OCI-LY1 (cell line): ENCODE results near the gene RASSF8.

Experiments used
- H2AFZ ChIP-seq: fragments of 200-600 bp; sonication (generic), shearing (Covaris generic); 2 replicates; pipeline ENCODE4 v1.6.0; 2014; ENCODE audit warnings: antibody characterized with exemption, mild to moderate bottlenecking, low read length
- H3F3A ChIP-seq: fragments of 200-600 bp; sonication (generic), shearing (Covaris generic); 2 replicates; pipeline ENCODE4 v1.6.0; 2014; ENCODE audit warnings: mild to moderate bottlenecking, antibody characterized with exemption, low read length, moderate library complexity; ENCODE audit not compliant: insufficient read depth
- H3K27ac ChIP-seq: fragments of 200-600 bp; sonication (generic); 2 replicates; pipeline ENCODE4 v1.5.1; 2014; ENCODE audit warnings: low read length, mixed run types, mild to moderate bottlenecking, low read depth; ENCODE audit not compliant: poor library complexity, severe bottlenecking
- H3K27me3 ChIP-seq: fragments of 200-600 bp; sonication (generic); 2 replicates; pipeline ENCODE4 v1.6.0; 2014; ENCODE audit warnings: antibody characterized with exemption, mild to moderate bottlenecking, low read length, moderate library complexity; ENCODE audit not compliant: insufficient read depth
- H3K36me3 ChIP-seq: fragments of 200-600 bp; sonication (generic); 2 replicates; pipeline ENCODE4 v1.6.1; 2014; ENCODE audit warnings: mild to moderate bottlenecking, antibody characterized with exemption, low read length, moderate library complexity, mixed read lengths; ENCODE audit not compliant: insufficient read depth
- H3K4me1 ChIP-seq: fragments of 200-600 bp; sonication (generic); 2 replicates; pipeline ENCODE4 v1.5.1; 2014; ENCODE audit warnings: mild to moderate bottlenecking, low read length, moderate library complexity; ENCODE audit not compliant: insufficient read depth, severe bottlenecking
- H3K4me2 ChIP-seq: fragments of 200-600 bp; sonication (generic), shearing (Covaris generic); 2 replicates; pipeline ENCODE4 v1.6.1; 2014; ENCODE audit warnings: low read length
- H3K4me3 ChIP-seq: fragments of 200-600 bp; sonication (generic); 2 replicates; pipeline ENCODE4 v1.5.1; 2014; ENCODE audit warnings: low read length, low read depth, mild to moderate bottlenecking, mixed read lengths; ENCODE audit not compliant: poor library complexity, severe bottlenecking
- H3K79me2 ChIP-seq: fragments of 200-600 bp; shearing (Covaris generic); 2 replicates; pipeline ENCODE4 v1.6.1; 2016; ENCODE audit warnings: mixed run types, low read length, mixed read lengths; ENCODE audit not compliant: insufficient read depth
- H3K9ac ChIP-seq: fragments of 200-600 bp; sonication (generic), shearing (Covaris generic); 2 replicates; pipeline ENCODE4 v1.6.1; 2014; ENCODE audit warnings: mild to moderate bottlenecking, low read length, mixed read lengths
- H3K9me2 ChIP-seq: fragments of 200-600 bp; sonication (generic), shearing (Covaris generic); 2 replicates; pipeline ENCODE4 v1.6.1; 2014; ENCODE audit warnings: low read depth, mild to moderate bottlenecking, low read length, mixed read lengths
- H3K9me3 ChIP-seq: fragments of 200-600 bp; shearing (Covaris generic); 2 replicates; pipeline ENCODE4 v1.6.1; 2014; ENCODE audit warnings: low read length, mixed read lengths
- H4K20me1 ChIP-seq: fragments of 200-600 bp; sonication (generic), shearing (Covaris generic); 2 replicates; pipeline ENCODE4 v1.6.0; 2016; ENCODE audit warnings: mild to moderate bottlenecking, low read length; ENCODE audit not compliant: insufficient read depth
- CTCF ChIP-seq: fragments of 200-600 bp; sonication (generic), shearing (Covaris generic); IDR thresholded peaks from 2 replicates; pipeline ENCODE4 v1.5.1; 2017; ENCODE audit warnings: mild to moderate bottlenecking, antibody characterized with exemption, low read length, moderate library complexity, mixed read lengths
- EZH2 ChIP-seq: fragments of 200-600 bp; sonication (generic), shearing (Covaris generic); IDR thresholded peaks from 2 replicates; pipeline ENCODE4 v1.8.0; 2017; ENCODE audit warnings: borderline replicate concordance, mixed run types, mild to moderate bottlenecking, antibody characterized with exemption, low read length, moderate library complexity, mixed read lengths

RASSF8 gene

GRCh38 chr12:25983625-25984024 is 25.1 kb downstream of the RASSF8 start:
- no peaks in the 10 kb centered on the region for H3K79me2 ChIP-seq
- no peak overlapping the region for H3K4me2 ChIP-seq
- H3K9me2 ChIP-seq = no peaks in the 10 kb centered on the region
- no peak overlapping the region for H2AFZ ChIP-seq
- TF ChIP-seq EZH2 (no peak), CTCF (no peak)
- H3K9me3 ChIP-seq = no peaks in the 10 kb centered on the region
- no peaks in the 10 kb centered on the region for H3K27me3 ChIP-seq
- no peaks in the 10 kb centered on the region for H4K20me1 ChIP-seq
- H3K4me3 ChIP-seq = no peak overlapping the region
- no peak overlapping the region for H3K9ac ChIP-seq
- no peaks in the 10 kb centered on the region for H3F3A ChIP-seq
- H3K36me3 ChIP-seq = no peaks in the 10 kb centered on the region
- H3K27ac ChIP-seq = no peak overlapping the region
- no peaks in the 10 kb centered on the region for H3K4me1 ChIP-seq

GRCh38 chr12:25984759-25985158 is 26.3 kb downstream of the RASSF8 start:
- no peaks in the 10 kb centered on the region for H3K9me3 ChIP-seq
- H3K36me3 ChIP-seq = no peaks in the 10 kb centered on the region
- H3K4me1 ChIP-seq = no peaks in the 10 kb centered on the region
- H3K27me3 ChIP-seq = no peaks in the 10 kb centered on the region
- H3K79me2 ChIP-seq = no peaks in the 10 kb centered on the region
- H3K4me3 ChIP-seq = no peak overlapping the region
- no peaks in the 10 kb centered on the region for H3K9me2 ChIP-seq
- TF ChIP-seq EZH2 = no peak
- no peak for TF ChIP-seq CTCF
- H4K20me1 ChIP-seq = no peaks in the 10 kb centered on the region
- no peaks in the 10 kb centered on the region for H3F3A ChIP-seq
- no peak overlapping the region for H2AFZ ChIP-seq
- H3K9ac ChIP-seq = no peak overlapping the region
- H3K27ac ChIP-seq = no peak overlapping the region
- no peak overlapping the region for H3K4me2 ChIP-seq

- H3K27me3 ChIP-seq = no peaks in the 10 kb centered on the region
- no peaks in the 10 kb centered on the region for H3K9me2 ChIP-seq
- no peak overlapping the region for H3K4me2 ChIP-seq
- H3K79me2 ChIP-seq = no peaks in the 10 kb centered on the region
- H3K36me3 ChIP-seq = no peaks in the 10 kb centered on the region
- no peak for TF ChIP-seq CTCF
- no peak for TF ChIP-seq EZH2
- no peaks in the 10 kb centered on the region for H4K20me1 ChIP-seq
- H3F3A ChIP-seq = no peaks in the 10 kb centered on the region
- no peaks in the 10 kb centered on the region for H3K4me1 ChIP-seq
- H3K4me3 ChIP-seq = no peak overlapping the region
- H3K27ac ChIP-seq = no peak overlapping the region
- no peak overlapping the region for H3K9ac ChIP-seq
- no peak overlapping the region for H2AFZ ChIP-seq
- no peaks in the 10 kb centered on the region for H3K9me3 ChIP-seq
Observed at GRCh38 chr12:25985316-25986175, 27.1 kb downstream of the RASSF8 start.
